TTC549 (cell line): ENCODE data around the gene ADAMTS17.

Source experiments
- FAIRE-seq: peaks from 2 replicates; lab custom pipeline; 2012; peaks lifted over from hg19 to GRCh38; lab: Jason Lieb, UNC

Gene ADAMTS17

GRCh38 chr15:100248236-100248635 is 93.5 kb downstream of the ADAMTS17 start:
- FAIRE-seq, result no peak

- no peak for FAIRE-seq
Observed at GRCh38 chr15:100247228-100248225, 94.2 kb downstream of the ADAMTS17 start.

- FAIRE-seq, result no peak
Observed at GRCh38 chr15:100245855-100246254, 95.9 kb downstream of the ADAMTS17 start.

- FAIRE-seq, result no peak
Observed at GRCh38 chr15:100245487-100245820, 96.3 kb downstream of the ADAMTS17 start.

GRCh38 chr15:100244796-100245486 is 96.8 kb downstream of the ADAMTS17 start:
- no peak for FAIRE-seq

- no peak for FAIRE-seq
Observed at GRCh38 chr15:100242989-100243388, 98.8 kb downstream of the ADAMTS17 start.

- no peak for FAIRE-seq
Observed at GRCh38 chr15:100241572-100242482, 99.9 kb downstream of the ADAMTS17 start.

GRCh38 chr15:100236981-100237720 is 104.6 kb downstream of the ADAMTS17 start:
- FAIRE-seq, result no peak

GRCh38 chr15:100235030-100235617 is 106.7 kb downstream of the ADAMTS17 start:
- no peak for FAIRE-seq

GRCh38 chr15:100234158-100235029 is 107.4 kb downstream of the ADAMTS17 start:
- no peak for FAIRE-seq

GRCh38 chr15:100230784-100231183 is 111.0 kb downstream of the ADAMTS17 start:
- FAIRE-seq, result no peak

- no peak for FAIRE-seq
Observed at GRCh38 chr15:100229181-100230163, 112.3 kb downstream of the ADAMTS17 start.

GRCh38 chr15:100227781-100228180 is 114.0 kb downstream of the ADAMTS17 start:
- no peak for FAIRE-seq

GRCh38 chr15:100226107-100226506 is 115.7 kb downstream of the ADAMTS17 start:
- FAIRE-seq, result no peak

GRCh38 chr15:100224206-100225185 is 117.3 kb downstream of the ADAMTS17 start:
- no peak for FAIRE-seq

- no peak for FAIRE-seq
Observed at GRCh38 chr15:100222349-100222715, 119.4 kb downstream of the ADAMTS17 start.

- no peak for FAIRE-seq
Observed at GRCh38 chr15:100221471-100222348, 120.1 kb downstream of the ADAMTS17 start.
